Measurements from ENCODE around the gene ZBTB21.

ZBTB21 gene

DNA sequence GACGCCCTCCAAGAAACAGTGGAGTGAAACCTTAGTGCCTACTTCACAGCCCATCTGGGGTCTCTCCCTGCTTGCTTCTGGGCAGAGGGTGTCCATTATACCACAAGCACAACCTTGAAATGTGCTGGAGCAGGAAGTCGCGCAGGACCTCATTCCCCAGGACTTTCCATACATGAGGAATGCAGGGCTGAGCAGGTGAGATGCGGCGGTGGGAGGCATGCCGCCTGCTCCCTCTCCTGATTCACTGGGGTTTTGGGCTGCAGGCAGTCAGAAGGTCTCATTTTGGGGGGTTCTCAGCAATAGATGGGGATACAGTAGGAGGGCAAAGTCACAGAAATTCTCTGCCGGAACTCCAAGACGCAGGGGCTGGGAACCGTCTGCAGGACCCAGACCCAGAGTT lies 45.3 kb upstream of the ZBTB21 start:
- TF ChIP-seq, protein P1, sequence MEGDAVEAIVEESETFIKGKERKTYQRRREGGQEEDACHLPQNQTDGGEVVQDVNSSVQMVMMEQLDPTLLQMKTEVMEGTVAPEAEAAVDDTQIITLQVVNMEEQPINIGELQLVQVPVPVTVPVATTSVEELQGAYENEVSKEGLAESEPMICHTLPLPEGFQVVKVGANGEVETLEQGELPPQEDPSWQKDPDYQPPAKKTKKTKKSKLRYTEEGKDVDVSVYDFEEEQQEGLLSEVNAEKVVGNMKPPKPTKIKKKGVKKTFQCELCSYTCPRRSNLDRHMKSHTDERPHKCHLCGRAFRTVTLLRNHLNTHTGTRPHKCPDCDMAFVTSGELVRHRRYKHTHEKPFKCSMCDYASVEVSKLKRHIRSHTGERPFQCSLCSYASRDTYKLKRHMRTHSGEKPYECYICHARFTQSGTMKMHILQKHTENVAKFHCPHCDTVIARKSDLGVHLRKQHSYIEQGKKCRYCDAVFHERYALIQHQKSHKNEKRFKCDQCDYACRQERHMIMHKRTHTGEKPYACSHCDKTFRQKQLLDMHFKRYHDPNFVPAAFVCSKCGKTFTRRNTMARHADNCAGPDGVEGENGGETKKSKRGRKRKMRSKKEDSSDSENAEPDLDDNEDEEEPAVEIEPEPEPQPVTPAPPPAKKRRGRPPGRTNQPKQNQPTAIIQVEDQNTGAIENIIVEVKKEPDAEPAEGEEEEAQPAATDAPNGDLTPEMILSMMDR (IDR thresholded peaks at IDR 0.05), result no peak

GRCh38 chr21:42051788-42052187 lies 41.6 kb upstream of the ZBTB21 start:
- TF ChIP-seq, protein P1 (IDR thresholded peaks at IDR 0.05), result no peak

DNA sequence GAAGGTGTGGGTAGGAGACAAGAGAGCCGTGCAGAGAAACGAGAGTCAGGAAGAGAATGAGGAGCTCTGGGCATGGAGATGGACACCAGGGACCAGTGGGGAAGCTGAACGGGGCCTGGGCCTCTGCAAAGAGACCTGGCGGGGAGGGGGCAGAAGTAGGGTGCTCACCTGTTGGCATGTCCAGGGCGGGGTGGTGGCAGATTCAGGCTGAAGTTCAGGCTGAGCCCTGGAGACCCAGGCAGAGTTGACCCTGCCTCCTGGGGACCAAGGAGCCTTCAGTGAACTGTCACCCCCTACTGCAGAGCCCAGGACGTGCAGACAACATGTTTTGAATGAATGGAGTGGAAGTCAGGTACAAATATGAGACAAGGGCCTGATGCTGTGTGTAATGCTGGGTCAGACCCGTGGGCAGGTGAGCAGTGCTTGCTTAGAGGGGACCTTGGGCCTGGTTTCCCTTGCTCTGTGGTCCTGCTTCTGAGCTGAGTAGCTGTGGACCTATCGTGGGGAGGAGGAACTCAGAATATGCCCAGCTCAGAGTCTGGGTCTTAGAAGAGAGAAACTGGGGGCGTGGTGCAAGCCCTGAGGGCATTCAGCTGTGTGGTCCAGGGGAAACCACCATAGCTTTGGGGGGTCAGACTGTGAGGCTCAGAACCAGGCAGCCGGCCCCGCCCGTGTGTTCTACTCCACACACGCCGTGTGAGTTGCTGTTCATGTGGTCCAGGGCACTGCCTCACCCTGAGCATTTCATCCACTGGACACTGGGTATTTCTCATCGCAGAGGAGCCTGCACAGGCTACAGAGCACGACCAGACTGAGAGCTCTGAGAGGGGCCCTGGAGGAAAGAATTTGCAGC lies 39.6 kb upstream of the ZBTB21 start:
- TF ChIP-seq, protein P1 (IDR thresholded peaks at IDR 0.05), result no peak

GRCh38 chr21:42048870-42049577 lies 38.9 kb upstream of the ZBTB21 start:
- TF ChIP-seq, protein P1 (IDR thresholded peaks at IDR 0.05), result no peak

DNA sequence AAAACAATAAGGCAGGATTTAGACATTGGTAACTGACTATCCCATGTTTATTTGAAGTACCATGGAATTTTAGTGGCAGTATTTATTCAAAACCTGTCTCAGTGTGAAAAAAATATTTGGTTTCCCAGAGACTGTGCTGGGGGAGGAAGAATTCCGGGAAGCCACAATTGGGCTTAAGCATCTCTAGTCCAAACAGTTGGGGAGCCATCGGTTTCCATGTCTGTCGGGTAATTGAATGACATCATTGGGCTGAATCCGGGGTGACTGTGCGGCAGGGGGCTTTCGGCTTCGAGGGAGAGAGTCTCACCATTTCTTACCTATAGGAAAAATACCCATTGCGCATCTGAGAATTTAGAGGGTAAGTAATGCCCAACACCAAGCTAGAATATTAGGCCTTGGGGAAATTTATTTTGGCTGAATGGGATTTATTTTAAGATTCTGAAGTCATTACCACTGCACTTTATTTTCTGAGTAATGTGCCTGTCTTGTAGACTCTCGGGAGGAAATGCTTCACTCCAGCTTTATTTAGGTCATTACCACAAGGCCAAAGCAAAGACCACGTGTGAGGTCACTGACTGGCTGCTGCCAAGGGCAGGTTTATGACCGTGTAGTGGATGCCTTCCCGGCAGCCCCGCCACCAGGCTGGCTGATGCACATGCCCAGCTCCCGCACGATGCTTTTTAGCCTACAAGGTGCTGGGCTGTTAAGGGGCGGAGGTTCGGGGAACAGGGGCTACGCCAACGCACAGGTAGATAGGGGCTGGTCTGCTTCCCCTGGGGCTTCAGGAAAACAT lies 37.9 kb upstream of the ZBTB21 start:
- TF ChIP-seq, protein P1 (IDR thresholded peaks at IDR 0.05), result no peak

- TF ChIP-seq, protein P1 (IDR thresholded peaks at IDR 0.05), result no peak
These were observed 34.8 kb upstream of the ZBTB21 start for GRCh38 chr21:42044871-42045495.

DNA sequence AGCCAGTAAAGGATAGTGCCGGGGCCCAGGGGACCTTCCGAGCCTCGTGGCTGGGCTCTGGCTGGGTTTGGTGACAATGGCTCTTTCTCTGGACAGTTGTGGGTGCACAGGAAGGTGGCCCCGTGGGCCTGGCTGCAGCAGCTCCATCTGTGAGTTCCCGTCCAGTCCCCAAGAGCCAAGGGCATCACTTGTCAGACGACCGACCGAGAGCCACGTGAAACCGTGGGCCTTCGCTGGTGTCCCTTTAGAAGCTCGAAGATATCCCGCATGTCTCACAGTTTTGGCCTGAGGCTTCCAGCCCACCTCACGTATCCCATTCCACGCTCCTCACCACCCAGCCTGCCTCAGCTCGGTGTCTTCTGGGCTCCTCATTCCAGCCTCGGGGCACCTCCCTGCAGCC lies 33.8 kb upstream of the ZBTB21 start:
- TF ChIP-seq, protein P1 (IDR thresholded peaks at IDR 0.05), result no peak
